ENCODE data around the gene SLC2A10. TPM values are rescaled to one million over a fixed set of nuclear protein-coding genes. Genes with fewer than 3 reads are reported as not detected.

Gene SLC2A10
- total RNA-seq, 1 experiment from 2014 or later, result not detected

GRCh38 chr20:46689754-46690085 is 19.7 kb upstream of the SLC2A10 start:
- TF ChIP-seq EZH2 (IDR thresholded peaks at IDR 0.05; ENCODE audit: borderline replicate concordance, low read depth, low read length, poor library complexity, severe bottlenecking), result no peak
- TF ChIP-seq CTCF (conservative IDR thresholded peaks at IDR 0.05; ENCODE audit: low read depth, low read length), result no peak
- ChIA-PET POLR2A (ENCODE audit: low non-redundant PET) (no interaction called here), CTCF (no interaction called here)
- Histone ChIP-seq H3K36me3 (ENCODE audit: insufficient read depth, low read length, poor library complexity, severe bottlenecking) (peaks cover 23% of the 10 kb centered on the region), H3K4me3 (ENCODE audit: low read depth, low read length, poor library complexity, severe bottlenecking) (peak overlapping the region; percentile 84), H3K27me3 (replicated peaks; ENCODE audit: insufficient read depth, low read depth, low read length, poor library complexity) (no peaks in the 10 kb centered on the region), H3K27ac (ENCODE audit: low read depth, low read length, poor library complexity, severe bottlenecking) (peak overlapping the region; percentile 23), H3K4me1 (ENCODE audit: insufficient read depth, low read length, poor library complexity, severe bottlenecking) (no peaks in the 10 kb centered on the region), H3K9me3 (ENCODE audit: low read depth, low read length, poor library complexity, severe bottlenecking) (no peaks in the 10 kb centered on the region)
- no TSS peak for BruUV-seq (replicated peaks)
- intact Hi-C loops (cut with micrococcal nuclease; ENCODE audit: unreplicated experiment), result loop anchor here (10.0 kb wide), 1 partner anchor 555 kb away; no protein-coding TSS in a partner anchor
- DNase-seq (ENCODE audit: low spot score), result no peak

- BruUV-seq (replicated peaks), result TSS peak; percentile 62
- Histone ChIP-seq H3K36me3 (ENCODE audit: insufficient read depth, low read length, poor library complexity, severe bottlenecking) (peaks cover 16% of the 10 kb centered on the region), H3K27me3 (replicated peaks; ENCODE audit: insufficient read depth, low read depth, low read length, poor library complexity) (no peaks in the 10 kb centered on the region), H3K4me1 (ENCODE audit: insufficient read depth, low read length, poor library complexity, severe bottlenecking) (no peaks in the 10 kb centered on the region), H3K27ac (ENCODE audit: low read depth, low read length, poor library complexity, severe bottlenecking) (peak overlapping the region; percentile 23), H3K4me3 (ENCODE audit: low read depth, low read length, poor library complexity, severe bottlenecking) (peak overlapping the region; percentile 84), H3K9me3 (ENCODE audit: low read depth, low read length, poor library complexity, severe bottlenecking) (no peaks in the 10 kb centered on the region)
- ChIA-PET POLR2A (ENCODE audit: low non-redundant PET) (no interaction called here), CTCF (no interaction called here)
- no peak for DNase-seq (ENCODE audit: low spot score)
- intact Hi-C loops (cut with micrococcal nuclease; ENCODE audit: unreplicated experiment), result no loop called here
- TF ChIP-seq CTCF (conservative IDR thresholded peaks at IDR 0.05; ENCODE audit: low read depth, low read length), result no peak
- TF ChIP-seq EZH2 (IDR thresholded peaks at IDR 0.05; ENCODE audit: borderline replicate concordance, low read depth, low read length, poor library complexity, severe bottlenecking), result no peak
Observed at GRCh38 chr20:46690219-46691106, 19.0 kb upstream of the SLC2A10 start.

GRCh38 chr20:46691196-46691595 is 18.3 kb upstream of the SLC2A10 start:
- no peaks in the 10 kb centered on the region for H3K4me1 ChIP-seq (ENCODE audit: insufficient read depth, low read length, poor library complexity, severe bottlenecking)
- H3K9me3 ChIP-seq (ENCODE audit: low read depth, low read length, poor library complexity, severe bottlenecking), result no peaks in the 10 kb centered on the region
- peaks cover 8% of the 10 kb centered on the region for H3K36me3 ChIP-seq (ENCODE audit: insufficient read depth, low read length, poor library complexity, severe bottlenecking)
- TF ChIP-seq EZH2 (IDR thresholded peaks at IDR 0.05; ENCODE audit: borderline replicate concordance, low read depth, low read length, poor library complexity, severe bottlenecking), result no peak
- no peak for TF ChIP-seq CTCF (conservative IDR thresholded peaks at IDR 0.05; ENCODE audit: low read depth, low read length)
- intact Hi-C loops (cut with micrococcal nuclease; ENCODE audit: unreplicated experiment), result no loop called here
- no TSS peak for BruUV-seq (replicated peaks)
- no peak overlapping the region for H3K4me3 ChIP-seq (ENCODE audit: low read depth, low read length, poor library complexity, severe bottlenecking)
- no peak for DNase-seq (ENCODE audit: low spot score)
- ChIA-PET CTCF (no interaction called here), POLR2A (ENCODE audit: low non-redundant PET) (no interaction called here)
- H3K27ac ChIP-seq (ENCODE audit: low read depth, low read length, poor library complexity, severe bottlenecking), result no peak overlapping the region
- H3K27me3 ChIP-seq (replicated peaks; ENCODE audit: insufficient read depth, low read depth, low read length, poor library complexity), result no peaks in the 10 kb centered on the region
